Measurements from ENCODE around the gene SNX33. TPM values are rescaled to one million over a fixed set of nuclear protein-coding genes. Genes with fewer than 3 reads are reported as not detected.
A peak's percentile ranks its signal among the peaks of the same experiment; 100 is the strongest.

Gene SNX33
- total and polyA plus RNA-seq, 2 experiments from 2014 or later = 13.1 to 22.9 TPM

DNA sequence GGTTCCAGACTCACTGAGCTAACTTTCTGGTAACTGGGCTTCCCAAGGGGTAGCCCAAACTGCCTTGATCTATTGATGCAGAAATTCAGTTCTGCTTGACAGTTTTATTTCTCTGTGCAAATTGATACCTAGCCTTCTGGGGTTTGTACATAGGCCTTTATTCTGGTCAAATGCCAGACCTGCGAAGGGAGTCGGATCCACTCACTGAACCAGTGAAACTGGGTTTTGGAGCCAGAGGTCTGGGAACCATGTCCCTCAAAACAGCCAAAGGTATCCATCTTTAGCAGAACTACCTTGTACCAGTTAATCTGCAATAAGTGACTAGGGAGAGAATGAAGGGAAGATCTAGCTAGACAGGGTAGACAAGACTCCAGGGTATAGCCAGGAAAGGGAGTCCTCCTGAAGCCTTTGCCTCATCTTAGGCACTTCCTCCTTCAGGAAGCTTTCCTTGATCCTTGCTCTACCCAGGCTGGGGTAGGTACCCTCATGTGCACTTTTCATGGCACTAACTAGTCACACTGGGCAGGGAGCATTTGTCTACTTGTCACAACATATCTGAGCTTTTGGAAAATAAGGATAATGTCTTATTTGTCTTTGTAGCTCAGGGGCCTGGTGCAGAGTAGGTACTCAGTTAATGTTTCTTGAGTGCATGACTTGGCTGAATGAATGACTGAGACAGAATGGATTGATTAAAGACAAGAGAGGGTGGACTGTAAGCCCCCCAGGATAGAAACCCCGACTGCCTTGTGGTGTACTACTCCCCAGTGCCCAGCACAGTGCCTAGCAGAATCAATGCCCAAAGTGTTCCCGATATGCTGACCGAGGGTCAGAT is 1.4 kb upstream of the SNX33 start:
- no peaks in the 10 kb centered on the region for H3K27me3 ChIP-seq (replicated peaks; ENCODE audit: insufficient read depth)
- H3K4me3 ChIP-seq = peak overlapping the region; percentile 85
- TF ChIP-seq EZH2 (IDR thresholded peaks at IDR 0.05; ENCODE audit: insufficient read depth, poor library complexity, severe bottlenecking) (no peak), EZH2phosphoT487 (IDR thresholded peaks at IDR 0.05; ENCODE audit: insufficient read depth, low read depth) (no peak)
- peak overlapping the region; percentile 63 for H2AFZ ChIP-seq
- H4K20me1 ChIP-seq (ENCODE audit: insufficient read depth) = no peaks in the 10 kb centered on the region
- no peaks in the 10 kb centered on the region for H3K9me3 ChIP-seq (ENCODE audit: low read depth)
- H3F3A ChIP-seq (ENCODE audit: insufficient read depth) = peaks cover 16% of the 10 kb centered on the region; the same call in 1 of the 2 replicates
- peak overlapping the region; percentile 93 for H3K27ac ChIP-seq
- WGBS, 2 experiments (ENCODE audit: low coverage in 1 of 2, low lambda C conversion rate in 2 of 2, missing lambda C conversion rate in 2 of 2) = 34 to 37% methylated on average over 5 of the region's 5 CpGs
- H3K4me1 ChIP-seq (ENCODE audit: insufficient read depth) = peaks cover 29% of the 10 kb centered on the region
- H3K4me2 ChIP-seq (ENCODE audit: unreplicated experiment) = peak overlapping the region; percentile 89
- no peaks in the 10 kb centered on the region for H3K9me2 ChIP-seq (ENCODE audit: insufficient read depth)
- DNase-seq = no peak
- no peaks in the 10 kb centered on the region for H3K36me3 ChIP-seq (ENCODE audit: low read depth)
- H3K9ac ChIP-seq = peak overlapping the region; percentile 96
- in situ Hi-C loops (cut with MboI) = no loop called here
- peaks cover 57% of the 10 kb centered on the region for H3K79me2 ChIP-seq (ENCODE audit: insufficient read depth)

DNA sequence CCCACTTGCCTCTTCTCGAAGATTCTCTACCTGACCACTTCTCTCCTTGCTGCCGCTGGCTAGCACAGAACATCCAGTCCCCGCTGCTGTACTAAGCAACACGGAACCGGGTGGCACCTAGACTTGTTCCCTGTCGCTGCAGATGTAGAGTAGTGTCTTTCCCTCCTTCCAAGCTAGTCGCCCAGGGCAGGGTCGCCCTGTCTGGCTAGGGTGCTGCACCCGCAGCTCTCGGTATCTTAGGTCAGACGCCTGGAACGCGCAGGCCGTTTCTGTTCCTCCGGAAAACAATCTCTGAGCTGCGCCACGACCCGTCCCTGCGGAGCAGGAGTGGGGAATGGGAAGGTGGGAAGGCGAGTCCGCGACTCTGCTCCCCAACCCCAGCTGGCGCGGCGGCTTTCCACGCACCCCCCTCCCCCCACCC is 758 bp upstream of the SNX33 start:
- DNase-seq = no peak
- Histone ChIP-seq H3K79me2 (ENCODE audit: insufficient read depth) (peaks cover 61% of the 10 kb centered on the region), H3K27ac (peak overlapping the region; percentile 93), H3K4me3 (peak overlapping the region; percentile 85), H3K4me1 (ENCODE audit: insufficient read depth) (peaks cover 35% of the 10 kb centered on the region), H3K4me2 (ENCODE audit: unreplicated experiment) (peak overlapping the region; percentile 89), H3K9me2 (ENCODE audit: insufficient read depth) (no peaks in the 10 kb centered on the region), H3K36me3 (ENCODE audit: low read depth) (no peaks in the 10 kb centered on the region), H3K9me3 (ENCODE audit: low read depth) (no peaks in the 10 kb centered on the region), H3F3A (ENCODE audit: insufficient read depth) (peaks cover 16% of the 10 kb centered on the region; the same call in 1 of the 2 replicates), H2AFZ (peak overlapping the region; percentile 63), H3K9ac (peak overlapping the region; percentile 96), H3K27me3 (replicated peaks; ENCODE audit: insufficient read depth) (no peaks in the 10 kb centered on the region), H4K20me1 (ENCODE audit: insufficient read depth) (no peaks in the 10 kb centered on the region)
- 1 to 2% methylated on average over 15 to 26 of the region's 26 CpGs for WGBS, 2 experiments (ENCODE audit: low coverage in 1 of 2, low lambda C conversion rate in 2 of 2, missing lambda C conversion rate in 2 of 2)
- in situ Hi-C loops (cut with MboI) = no loop called here
- TF ChIP-seq EZH2phosphoT487 (IDR thresholded peaks at IDR 0.05; ENCODE audit: insufficient read depth, low read depth) (no peak), EZH2 (IDR thresholded peaks at IDR 0.05; ENCODE audit: insufficient read depth, poor library complexity, severe bottlenecking) (no peak)

DNA sequence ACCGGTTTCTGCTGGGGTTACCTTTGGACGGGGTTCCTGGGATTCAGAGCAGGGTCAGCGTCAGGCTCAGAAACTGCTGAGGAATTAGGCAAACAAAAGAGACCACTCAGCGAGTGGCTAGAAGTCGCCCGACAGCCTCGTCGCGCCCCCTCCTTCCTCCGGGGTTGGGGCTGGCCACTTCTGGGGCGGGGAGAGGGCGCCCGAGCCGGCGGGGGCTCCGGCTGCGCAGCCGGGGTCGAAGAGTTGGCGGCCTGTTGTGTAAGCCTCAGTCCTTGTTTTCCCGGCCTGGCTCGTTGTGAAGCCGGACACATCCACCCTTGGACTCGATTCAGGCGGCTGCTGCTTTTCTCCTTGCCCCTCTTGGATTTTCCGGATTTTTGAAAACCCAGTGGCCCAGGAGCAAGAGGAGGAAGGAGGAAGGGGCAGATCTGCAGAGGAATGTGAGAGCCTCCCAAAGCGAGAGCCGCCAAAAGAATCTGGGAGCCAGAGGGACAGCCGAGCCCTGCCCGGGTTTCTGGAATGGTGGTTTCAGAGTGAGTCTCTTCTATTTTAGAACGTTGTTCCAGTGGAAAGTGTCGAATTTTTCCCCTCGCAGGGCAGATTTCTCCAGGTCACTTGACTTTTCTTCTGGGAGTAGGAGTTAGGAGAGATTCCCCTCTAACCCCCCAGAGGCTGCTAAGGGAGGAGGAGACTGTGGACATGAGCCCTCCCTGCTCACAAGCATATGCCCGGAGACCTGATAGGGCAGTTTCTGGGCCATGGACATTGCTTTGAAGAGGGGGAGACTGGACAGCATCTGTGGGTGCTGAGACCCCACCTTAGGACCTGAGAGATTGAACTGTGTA is 666 bp downstream of the SNX33 start:
- peak overlapping the region; percentile 96 for H3K9ac ChIP-seq
- 0 to 1% methylated on average over 23 to 31 of the region's 34 CpGs for WGBS, 2 experiments (ENCODE audit: low coverage in 1 of 2, low lambda C conversion rate in 2 of 2, missing lambda C conversion rate in 2 of 2)
- no peaks in the 10 kb centered on the region for H3K27me3 ChIP-seq (replicated peaks; ENCODE audit: insufficient read depth)
- H3K4me1 ChIP-seq (ENCODE audit: insufficient read depth) = peaks cover 50% of the 10 kb centered on the region
- peaks cover 72% of the 10 kb centered on the region for H3K79me2 ChIP-seq (ENCODE audit: insufficient read depth)
- no peaks in the 10 kb centered on the region for H3K36me3 ChIP-seq (ENCODE audit: low read depth)
- TF ChIP-seq EZH2phosphoT487 (IDR thresholded peaks at IDR 0.05; ENCODE audit: insufficient read depth, low read depth) (no peak), EZH2 (IDR thresholded peaks at IDR 0.05; ENCODE audit: insufficient read depth, poor library complexity, severe bottlenecking) (no peak)
- H3K27ac ChIP-seq = peak overlapping the region; percentile 93
- H2AFZ ChIP-seq = peak overlapping the region; percentile 63
- peaks cover 16% of the 10 kb centered on the region; the same call in 1 of the 2 replicates for H3F3A ChIP-seq (ENCODE audit: insufficient read depth)
- H3K4me3 ChIP-seq = peak overlapping the region; percentile 85
- H3K9me3 ChIP-seq (ENCODE audit: low read depth) = no peaks in the 10 kb centered on the region
- H3K9me2 ChIP-seq (ENCODE audit: insufficient read depth) = no peaks in the 10 kb centered on the region
- H4K20me1 ChIP-seq (ENCODE audit: insufficient read depth) = no peaks in the 10 kb centered on the region
- peak; percentile 67 for DNase-seq
- H3K4me2 ChIP-seq (ENCODE audit: unreplicated experiment) = peak overlapping the region; percentile 89
- in situ Hi-C loops (cut with MboI) = no loop called here

DNA sequence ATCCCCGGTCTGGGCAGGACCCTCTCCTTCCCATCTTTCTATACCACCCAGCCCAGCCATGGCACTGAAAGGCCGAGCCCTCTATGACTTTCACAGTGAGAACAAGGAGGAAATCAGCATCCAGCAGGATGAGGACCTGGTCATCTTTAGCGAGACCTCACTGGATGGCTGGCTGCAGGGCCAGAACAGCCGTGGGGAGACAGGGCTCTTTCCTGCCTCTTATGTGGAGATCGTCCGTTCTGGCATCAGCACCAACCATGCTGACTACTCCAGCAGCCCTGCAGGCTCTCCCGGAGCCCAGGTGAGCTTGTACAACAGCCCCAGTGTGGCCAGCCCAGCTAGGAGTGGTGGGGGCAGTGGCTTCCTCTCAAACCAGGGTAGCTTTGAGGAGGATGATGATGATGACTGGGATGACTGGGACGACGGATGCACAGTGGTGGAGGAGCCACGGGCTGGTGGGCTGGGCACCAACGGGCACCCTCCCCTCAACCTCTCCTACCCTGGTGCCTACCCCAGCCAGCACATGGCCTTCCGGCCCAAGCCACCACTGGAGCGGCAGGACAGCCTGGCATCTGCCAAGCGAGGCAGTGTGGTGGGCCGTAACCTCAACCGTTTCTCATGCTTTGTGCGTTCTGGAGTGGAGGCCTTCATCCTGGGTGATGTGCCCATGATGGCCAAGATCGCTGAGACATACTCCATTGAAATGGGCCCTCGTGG is 1.5 kb downstream of the SNX33 start:
- Histone ChIP-seq H3F3A (ENCODE audit: insufficient read depth) (peaks cover 16% of the 10 kb centered on the region; the same call in 1 of the 2 replicates), H3K4me1 (ENCODE audit: insufficient read depth) (peaks cover 54% of the 10 kb centered on the region), H3K4me3 (peak overlapping the region; percentile 85), H3K27me3 (replicated peaks; ENCODE audit: insufficient read depth) (no peaks in the 10 kb centered on the region), H3K36me3 (ENCODE audit: low read depth) (no peaks in the 10 kb centered on the region), H3K27ac (peak overlapping the region; percentile 93), H3K9me2 (ENCODE audit: insufficient read depth) (no peaks in the 10 kb centered on the region), H2AFZ (no peak overlapping the region), H3K79me2 (ENCODE audit: insufficient read depth) (peaks cover 81% of the 10 kb centered on the region), H3K9ac (peak overlapping the region; percentile 96), H4K20me1 (ENCODE audit: insufficient read depth) (no peaks in the 10 kb centered on the region), H3K4me2 (ENCODE audit: unreplicated experiment) (peak overlapping the region; percentile 89), H3K9me3 (ENCODE audit: low read depth) (no peaks in the 10 kb centered on the region)
- no peak for DNase-seq
- no peak for TF ChIP-seq EZH2phosphoT487 (IDR thresholded peaks at IDR 0.05; ENCODE audit: insufficient read depth, low read depth)
- TF ChIP-seq EZH2 (IDR thresholded peaks at IDR 0.05; ENCODE audit: insufficient read depth, poor library complexity, severe bottlenecking) = no peak
- 47 to 50% methylated on average over 18 of the region's 19 CpGs for WGBS, 2 experiments (ENCODE audit: low coverage in 1 of 2, low lambda C conversion rate in 2 of 2, missing lambda C conversion rate in 2 of 2)
- in situ Hi-C loops (cut with MboI) = no loop called here

All from GM23248 (cell line).